GM18507 (cell line): ENCODE results near the gene LDOC1.
"Not testable (repeated sequence)": the region's sequence is repeated elsewhere in the genome, so short reads cannot be mapped to it uniquely, and the experiment has no call there.

Source experiments
- DNase-seq: peaks from one replicate; pipeline ENCODE4 v3.0.0; 2011; ENCODE audit warnings: low read depth; ENCODE audit not compliant: insufficient read length; ENCODE audit errors: extremely low spot score
- FAIRE-seq: peaks from 2 replicates; lab custom pipeline; 2011; peaks lifted over from hg19 to GRCh38; lab: Jason Lieb, UNC

Gene LDOC1

DNA sequence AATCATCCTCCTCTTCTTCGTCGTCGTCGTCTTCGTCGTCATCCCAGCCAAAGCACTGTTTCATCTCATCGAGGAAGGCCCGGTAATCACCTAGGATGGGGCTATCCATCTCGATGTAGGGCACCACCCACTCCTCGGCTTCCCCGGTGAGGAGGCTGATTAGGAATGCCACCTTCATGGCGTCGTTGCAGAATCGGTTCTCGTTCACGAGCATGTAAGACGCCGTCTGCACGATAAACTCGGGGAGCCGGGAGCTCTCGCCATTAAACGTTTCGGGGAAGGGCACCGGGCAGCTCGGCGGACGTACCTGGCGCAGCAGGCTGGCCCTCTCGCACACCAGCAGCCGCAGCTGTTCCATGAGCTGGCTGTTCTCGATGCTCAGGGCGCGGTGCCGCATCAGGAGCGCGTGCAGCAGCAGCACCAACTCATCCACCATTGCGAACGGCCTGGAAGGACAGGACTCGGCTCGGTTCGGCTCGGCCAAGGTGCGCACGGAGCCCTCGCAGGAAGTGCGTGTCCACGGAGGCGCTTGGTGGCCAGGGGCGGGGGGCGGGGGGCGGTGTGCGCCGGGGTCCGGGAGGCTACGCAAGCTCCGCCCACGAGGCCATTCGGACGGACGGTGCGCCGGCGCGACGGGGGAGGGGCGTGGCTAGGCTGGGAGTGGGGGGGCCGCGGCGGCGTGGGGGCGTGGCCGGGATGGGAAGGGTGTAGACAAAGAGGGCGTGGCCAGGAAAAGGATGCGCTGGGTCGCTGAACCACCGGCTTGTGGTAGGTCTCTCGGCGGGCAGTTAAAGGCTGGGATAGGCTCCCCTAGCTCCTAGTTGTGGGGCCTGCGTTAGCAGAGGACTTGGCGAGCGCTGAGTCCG lies at the start of gene LDOC1:
TSS of gene LDOC1 (minus strand) at position 544 of the 866 bp plus-strand sequence. CDS start at position 436, 108 bp downstream.
- FAIRE-seq (no peak), DNase-seq (no peak)

DNA sequence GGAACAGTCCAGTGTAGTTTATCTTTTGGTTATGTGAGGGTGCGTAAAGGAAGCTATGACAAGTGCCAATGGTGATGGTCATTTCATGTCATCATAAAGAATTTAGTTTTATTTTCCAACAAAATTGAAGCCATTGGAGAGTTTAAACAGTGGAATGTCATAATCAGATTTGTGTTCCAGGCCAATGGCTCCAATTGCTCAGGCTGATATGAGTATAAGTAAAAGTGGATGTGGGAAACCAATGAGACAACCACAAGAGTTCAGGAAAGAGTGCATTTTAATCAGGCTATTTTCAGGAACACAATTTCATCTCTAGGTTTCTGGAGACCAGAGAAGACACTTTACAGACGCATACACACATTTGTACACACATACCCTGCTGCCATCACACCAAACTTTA lies 44.7 kb upstream of the LDOC1 start:
- DNase-seq (no peak), FAIRE-seq (no peak)

DNA sequence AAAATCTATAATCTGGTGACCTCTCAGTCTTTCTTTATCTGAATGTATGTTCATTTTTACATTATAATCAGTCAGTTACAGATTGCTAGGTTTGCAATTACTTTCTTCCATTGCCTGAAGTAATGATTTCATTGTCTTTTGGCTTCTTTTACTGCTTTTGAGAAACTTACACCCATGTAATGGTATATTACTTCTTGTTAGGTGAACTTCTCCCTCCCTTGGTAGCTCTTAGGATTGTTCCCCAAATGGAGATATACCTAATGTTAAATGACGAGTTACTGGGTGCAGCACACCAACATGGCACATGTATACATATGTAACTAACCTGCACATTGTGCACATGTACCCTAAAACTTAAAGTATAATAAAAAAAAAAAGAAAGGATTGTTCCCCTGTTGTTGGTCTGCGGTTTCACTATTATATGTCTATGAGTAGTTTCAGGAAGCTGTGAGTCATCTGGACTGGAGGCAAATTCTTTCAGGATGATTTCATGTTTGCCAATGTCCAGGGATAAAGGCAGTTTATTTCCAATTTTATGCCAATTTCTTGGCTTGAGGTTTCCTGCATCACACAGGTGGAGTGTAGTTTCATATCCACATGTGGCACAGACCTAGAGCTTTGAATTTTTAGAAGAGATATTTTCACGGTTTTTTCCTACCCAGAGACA lies 43.5 kb upstream of the LDOC1 start:
- DNase-seq (no peak), FAIRE-seq (no peak)

DNA sequence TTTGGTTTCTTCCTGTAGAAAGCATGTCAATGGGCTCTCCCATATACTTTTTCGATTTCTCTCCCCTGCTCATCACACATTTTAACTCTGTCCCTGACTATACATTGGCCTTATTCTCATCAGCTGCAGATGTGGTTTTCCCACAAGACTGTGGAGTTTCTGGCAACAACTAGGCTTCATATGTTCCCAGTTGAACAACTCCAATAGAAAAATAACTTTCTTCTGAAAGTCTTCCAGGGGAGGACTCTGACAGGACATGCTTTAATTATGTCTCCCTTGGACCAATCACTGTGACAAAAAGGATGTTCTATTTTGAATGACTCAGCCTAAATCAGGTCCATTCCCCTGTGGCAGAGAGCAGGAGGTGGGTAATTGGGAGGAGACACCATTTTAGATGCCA lies 37.3 kb upstream of the LDOC1 start:
- no peak for FAIRE-seq
- no peak for DNase-seq

DNA sequence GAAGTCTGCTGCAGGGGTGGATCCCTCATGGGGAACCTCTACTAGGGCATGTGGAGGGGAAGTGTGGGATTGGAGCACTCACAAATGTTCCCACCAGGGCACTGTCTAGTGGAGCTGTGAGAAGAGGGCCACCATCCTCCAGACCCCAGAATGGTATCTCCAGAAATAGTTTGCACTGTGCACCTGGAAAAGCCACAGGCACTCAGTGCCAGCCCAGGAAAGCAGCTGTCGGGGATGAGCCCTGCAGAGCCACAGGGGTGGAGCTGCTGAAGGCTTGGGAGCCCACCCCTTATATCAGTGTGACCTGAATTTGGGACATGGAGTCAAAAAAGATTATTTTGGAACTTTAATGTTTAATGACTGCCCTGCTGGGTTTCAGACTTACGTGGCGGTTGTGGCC lies 25.0 kb upstream of the LDOC1 start:
- FAIRE-seq = no peak

DNA sequence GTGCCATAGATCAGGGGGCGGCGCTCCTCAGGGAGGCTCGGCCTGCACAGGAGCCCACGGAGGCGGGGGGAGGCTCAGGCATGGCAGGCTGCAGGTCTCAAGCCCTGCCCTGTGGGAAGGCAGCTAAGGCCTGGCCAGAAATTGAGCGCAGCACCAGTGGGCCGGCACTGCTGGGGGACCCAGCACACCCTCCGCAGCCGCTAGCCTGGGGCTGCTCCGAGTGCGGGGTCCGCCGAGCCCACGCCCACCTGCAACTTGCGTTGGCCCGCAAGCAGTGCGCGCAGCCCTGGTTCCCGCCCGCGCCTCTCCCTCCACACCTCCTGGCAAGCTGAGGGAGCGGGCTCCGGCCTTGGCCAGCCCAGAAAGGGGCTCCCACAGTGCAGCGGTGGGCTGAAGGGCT lies 11.6 kb upstream of the LDOC1 start:
- FAIRE-seq, DNase-seq: not testable (repeated sequence)

More for the DNA sequence above, 25.0 kb upstream of the LDOC1 start:
- DNase-seq = no peak

DNA sequence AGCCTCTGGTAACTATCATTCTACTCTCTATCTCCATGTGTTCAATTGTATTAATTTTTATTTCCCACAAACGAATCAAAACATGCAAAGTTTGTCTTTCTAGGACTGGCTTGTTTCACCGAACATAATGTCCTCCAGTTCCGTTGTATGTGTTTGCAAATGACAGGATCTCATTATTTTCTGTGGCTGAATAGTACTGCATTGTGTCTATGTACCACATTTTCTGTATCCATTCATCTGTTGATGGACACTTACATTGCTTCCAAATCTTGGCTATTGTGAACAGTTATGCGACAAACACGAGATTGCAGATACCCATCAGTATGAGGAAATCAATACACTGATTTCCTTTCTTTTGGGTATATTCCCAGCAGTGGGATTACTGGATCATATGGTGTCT lies 8.4 kb upstream of the LDOC1 start:
- no peak for FAIRE-seq
- DNase-seq = no peak

DNA sequence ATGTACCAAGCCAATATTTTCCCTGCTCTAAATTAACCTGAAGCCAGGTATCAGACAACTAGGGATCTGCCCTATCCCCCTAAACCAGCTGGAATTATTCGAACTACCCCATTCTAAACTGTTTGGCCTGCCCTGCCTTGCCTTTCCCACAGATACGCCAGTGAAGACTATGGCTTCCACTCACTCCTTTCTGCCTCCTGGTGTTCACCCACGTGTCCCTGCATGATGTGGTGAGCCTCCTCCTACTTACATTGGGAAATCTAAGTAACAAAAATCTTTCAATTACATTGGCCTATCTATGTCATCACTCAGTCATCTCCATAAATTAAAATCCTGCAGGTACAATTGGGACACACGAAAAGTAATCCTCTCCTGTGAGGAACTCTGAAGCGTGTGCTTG lies 6.1 kb upstream of the LDOC1 start:
- DNase-seq = no peak
- FAIRE-seq = no peak

DNA sequence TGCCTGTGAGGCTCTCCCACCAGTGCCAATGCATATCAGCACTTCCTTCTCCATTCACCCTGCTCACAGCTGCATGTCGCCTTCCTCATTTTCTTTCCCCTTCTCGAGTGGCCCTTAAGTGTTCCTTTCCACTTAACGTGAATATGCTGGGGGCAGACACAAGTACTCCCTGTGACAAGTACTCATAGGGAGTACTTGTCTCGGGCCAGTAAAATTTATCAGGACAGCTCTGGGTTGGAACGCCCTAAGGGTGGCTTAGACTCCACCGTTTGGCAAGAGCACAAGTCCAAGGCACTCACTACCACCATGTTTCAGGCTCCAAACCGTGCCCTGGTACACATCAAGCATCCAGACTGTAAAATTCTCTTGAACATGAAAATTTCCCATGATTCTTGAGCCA lies 3.9 kb upstream of the LDOC1 start:
- DNase-seq = no peak
- no peak for FAIRE-seq

DNA sequence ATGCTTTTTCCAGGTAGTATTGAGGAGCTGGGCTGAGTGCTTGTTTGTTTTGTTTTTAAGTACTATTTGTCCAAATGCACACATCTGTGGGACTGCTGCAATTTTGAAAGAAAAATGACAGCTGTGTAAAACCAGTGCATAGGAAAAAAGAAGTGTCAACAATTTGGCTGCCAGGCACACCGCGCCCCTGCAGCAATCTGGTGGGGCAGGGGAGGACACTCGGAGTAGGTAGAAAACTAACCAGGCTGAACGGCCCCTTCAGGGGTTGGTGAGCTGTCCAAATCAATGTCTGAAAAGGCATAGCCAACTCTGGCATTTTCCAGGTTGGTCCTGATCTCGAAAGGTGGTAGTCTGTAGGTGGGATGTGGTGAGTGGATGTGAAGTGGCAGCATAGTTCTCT lies 1.1 kb downstream of the LDOC1 start:
- DNase-seq = no peak
- FAIRE-seq = no peak

DNA sequence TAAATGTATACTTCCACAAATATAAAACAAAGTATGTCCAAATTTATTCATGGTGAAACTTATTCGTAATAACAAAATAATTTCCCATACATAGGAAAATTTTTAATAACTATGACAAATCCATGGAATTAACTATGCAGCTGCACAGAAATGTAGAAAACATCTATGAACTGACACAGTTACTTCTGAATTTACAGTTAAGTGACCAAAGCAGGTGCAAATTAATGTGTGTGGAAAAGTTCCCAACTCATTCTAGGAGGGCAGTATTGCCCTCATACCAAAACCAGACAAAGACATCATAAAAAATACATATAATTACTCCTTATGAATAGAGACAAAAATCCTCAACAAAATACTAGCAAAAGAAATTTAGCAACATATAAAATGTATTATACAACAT lies 12.5 kb downstream of the LDOC1 start:
- no peak for DNase-seq
- no peak for FAIRE-seq

DNA sequence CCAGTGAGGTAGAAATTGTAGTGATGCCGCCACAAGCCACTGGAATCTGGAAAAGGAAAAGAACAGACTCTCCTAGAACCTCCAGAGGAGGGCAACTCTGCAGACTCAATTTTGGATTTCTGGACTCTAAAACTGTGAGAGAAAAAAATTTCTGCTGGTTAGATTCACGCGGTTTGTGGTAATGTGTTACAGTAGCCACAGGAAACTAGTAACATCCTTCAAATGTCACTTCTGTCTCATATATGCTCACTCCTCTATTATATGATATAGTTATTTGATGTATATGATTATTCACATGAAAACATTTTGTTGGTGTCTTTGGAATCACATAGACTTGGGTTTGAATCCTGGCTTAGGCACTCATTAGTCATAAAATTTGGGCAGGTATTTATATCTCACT lies 18.8 kb downstream of the LDOC1 start:
- FAIRE-seq = no peak
- DNase-seq = no peak

DNA sequence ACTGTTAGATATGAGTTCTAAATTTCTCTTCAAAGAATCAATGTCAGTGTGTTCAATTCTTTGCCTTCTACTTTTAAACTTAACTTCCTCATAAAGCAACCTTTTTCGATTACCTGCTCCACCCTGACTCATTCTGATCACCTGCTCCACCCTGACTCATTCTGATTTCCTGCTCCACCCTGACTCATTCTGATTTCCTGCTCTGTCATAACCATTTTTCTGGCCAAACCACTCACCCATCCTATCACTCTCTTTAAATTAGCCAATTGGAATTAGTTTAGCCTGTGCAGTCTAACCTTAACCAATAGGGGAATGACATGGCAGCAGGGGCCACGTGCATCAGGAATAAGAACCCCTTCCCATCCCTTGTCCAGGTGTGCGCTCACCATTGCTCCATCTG lies 21.7 kb downstream of the LDOC1 start:
- FAIRE-seq, DNase-seq: not testable (repeated sequence)

DNA sequence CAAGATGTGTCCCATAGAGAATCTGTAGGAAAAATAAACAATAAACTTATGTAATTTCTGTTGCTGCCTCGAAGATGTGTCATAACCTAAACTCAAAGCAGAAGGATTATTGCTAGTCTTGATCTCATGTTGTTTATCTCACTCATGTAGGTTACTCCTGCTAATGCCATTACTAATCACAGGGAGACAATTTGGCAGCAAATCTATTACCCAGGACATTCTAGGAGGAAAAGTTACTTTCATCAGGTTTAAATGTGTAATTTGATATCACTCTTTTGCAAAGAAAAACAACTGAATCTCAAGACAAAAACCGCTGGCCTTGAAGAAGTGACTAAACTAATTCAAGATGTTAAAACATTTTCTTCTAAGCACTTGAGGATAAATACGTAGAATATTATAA lies 34.0 kb downstream of the LDOC1 start:
- DNase-seq = no peak

DNA sequence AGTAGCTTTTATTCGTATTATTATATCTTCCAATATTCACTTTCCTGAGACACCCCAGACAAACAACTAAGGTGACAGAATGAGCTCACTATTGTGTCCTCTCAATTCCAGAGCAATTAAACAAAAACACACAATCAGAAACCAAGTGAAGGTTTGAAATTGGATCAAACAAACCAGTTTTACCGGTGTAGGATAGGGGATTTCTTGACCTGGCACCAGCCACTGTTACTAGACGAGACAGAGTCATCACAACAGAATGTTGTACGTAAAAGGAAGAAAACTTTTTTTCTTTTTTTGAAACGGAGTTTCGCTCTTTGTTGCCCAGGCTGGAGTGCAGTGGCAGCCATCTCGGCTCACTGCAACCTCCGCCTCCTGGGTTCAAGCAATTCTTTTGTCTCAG lies 43.7 kb downstream of the LDOC1 start:
- no peak for FAIRE-seq
- no peak for DNase-seq

More for the DNA sequence above, 34.0 kb downstream of the LDOC1 start:
- FAIRE-seq = no peak

DNA sequence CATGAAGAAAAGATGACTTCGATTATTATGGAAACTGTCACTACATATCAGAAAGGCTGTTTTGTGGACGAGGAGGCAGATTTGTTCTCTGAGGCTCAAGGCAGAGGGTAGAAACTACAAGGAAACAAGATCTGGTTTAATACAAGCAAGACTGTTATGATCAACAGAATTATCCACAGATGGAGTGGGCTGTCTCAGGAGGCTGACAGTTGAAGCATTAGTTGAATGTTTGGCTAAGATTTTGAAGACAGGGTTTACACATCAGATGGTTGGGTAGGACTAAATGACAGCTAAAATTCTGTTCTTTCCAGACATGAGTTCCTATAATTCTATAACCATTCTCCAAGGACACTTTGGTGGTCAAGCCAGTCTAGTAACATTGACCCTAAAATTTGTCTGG lies 49.8 kb downstream of the LDOC1 start:
- no peak for FAIRE-seq
- DNase-seq = no peak
